ENCODE measurements around the gene CTCF.

The CTCF gene

GRCh38 chr16:67683767-67684166, 121.4 kb downstream of the CTCF start:
- DNase-seq (ENCODE audit: low read depth), result no peak

DNA sequence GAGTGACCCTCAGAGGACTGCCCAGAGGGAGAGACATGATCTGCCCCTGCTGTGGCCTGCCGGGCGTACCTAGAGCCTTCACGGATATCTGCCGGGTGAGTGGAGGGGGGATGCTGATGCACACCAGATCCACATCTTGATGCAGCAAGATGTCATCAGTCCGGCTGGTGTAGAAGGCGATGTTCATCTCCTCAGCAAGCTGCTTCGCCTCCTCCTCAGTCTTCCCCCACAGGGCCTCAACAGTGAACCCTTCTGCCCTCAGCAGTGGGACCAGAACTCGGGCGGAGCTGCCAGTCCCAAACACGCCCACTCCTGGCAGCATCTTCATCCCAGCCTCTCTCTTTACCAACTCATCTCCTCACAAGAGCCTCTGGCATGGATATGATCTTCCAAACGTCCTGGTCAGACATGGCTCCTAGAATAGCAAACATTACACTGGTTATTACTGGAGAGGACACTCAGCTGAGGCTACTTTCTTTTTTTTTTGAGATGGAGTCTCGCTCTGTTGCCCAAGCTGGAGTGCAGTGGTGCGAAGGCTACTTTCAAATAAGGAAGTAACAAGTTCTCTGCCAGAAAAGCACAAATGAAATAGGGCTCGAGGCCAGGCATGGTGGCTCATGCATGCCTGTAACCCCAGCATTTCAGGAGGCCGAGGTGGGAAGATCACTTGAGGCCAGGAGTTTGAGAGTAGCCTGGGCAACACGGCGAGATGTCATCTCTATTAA, 123.2 kb downstream of the CTCF start:
- DNase-seq (ENCODE audit: low read depth), result no peak

Measured in activated T-helper 9 cell treated with anti-CD3 and anti-CD28 coated beads, Interleukin-2, amount 50 U/mL, for 16 hours (primary cell).